Stimulated activated CD4-positive, alpha-beta T cell treated with anti-CD3 and anti-CD28 coated beads, Interleukin-15, amount 100 ng/mL, for 24 hours (primary cell): ENCODE measurements around the gene MST1R.

Experiments
- DNase-seq: peaks from one replicate; pipeline ENCODE4 v3.0.0-alpha.2; 2020

MST1R gene

GRCh38 chr3:49873623-49874022 lies 30.1 kb downstream of the MST1R start:
- DNase-seq: no peak

DNA sequence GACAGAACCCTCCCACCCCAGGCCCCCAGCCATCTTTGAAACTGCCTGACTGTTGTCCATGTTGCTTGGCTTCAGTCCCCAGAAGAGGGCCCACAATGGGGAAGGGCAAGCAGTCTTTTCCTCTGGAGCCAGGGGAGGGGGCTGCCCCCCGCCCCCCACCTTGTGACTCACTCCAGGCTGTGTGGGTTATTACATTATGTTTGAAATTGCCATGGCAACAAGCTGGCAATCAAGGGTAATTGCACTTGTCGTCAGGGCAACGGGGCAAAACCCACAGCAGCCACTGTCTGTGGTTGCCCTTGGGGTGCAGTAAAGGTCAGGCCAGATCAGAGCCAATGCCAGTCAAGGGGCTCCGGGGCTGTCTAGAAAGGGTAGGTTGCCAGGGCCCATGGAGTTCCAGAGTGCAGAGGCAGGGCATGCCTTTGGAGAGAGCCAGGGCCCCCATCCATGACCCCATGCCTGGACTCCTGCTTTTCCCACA lies 30.8 kb downstream of the MST1R start:
- DNase-seq: peak; percentile 23

GRCh38 chr3:49871531-49872153 lies 32.0 kb downstream of the MST1R start:
- DNase-seq: no peak

GRCh38 chr3:49869525-49870126 lies 34.0 kb downstream of the MST1R start, which contains the start of gene CAMKV:
Gene CAMKV (minus strand): TSS chr3:49869906. CDS start chr3:49862388, 7,518 bp downstream.
- peak; percentile 53 for DNase-seq

- DNase-seq: peak; percentile 24
Observed at GRCh38 chr3:49868862-49869466, 34.7 kb downstream of the MST1R start.

DNA sequence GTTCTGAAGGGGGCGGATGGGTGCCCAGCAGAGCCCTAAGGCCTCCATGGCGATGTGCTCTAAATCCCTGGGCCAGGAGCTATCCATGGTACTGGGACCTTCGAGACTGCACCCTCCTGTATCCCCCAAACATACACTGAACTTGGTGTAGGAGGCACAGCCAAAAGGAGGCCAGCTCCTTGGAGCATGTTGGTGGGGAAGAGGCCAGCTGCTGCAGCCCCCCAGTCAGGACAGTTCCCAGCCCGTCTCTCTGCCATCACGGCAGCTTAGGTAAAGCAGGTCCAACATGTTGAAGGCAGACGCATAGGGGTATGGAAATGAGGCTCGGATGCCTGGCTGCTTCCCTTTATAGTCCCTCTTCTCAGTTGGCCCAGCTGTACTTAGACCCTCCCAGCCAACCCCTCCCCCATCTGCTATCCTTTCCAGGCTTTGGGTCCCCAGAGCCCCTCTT lies 35.8 kb downstream of the MST1R start:
- peak; percentile 18 for DNase-seq

DNA sequence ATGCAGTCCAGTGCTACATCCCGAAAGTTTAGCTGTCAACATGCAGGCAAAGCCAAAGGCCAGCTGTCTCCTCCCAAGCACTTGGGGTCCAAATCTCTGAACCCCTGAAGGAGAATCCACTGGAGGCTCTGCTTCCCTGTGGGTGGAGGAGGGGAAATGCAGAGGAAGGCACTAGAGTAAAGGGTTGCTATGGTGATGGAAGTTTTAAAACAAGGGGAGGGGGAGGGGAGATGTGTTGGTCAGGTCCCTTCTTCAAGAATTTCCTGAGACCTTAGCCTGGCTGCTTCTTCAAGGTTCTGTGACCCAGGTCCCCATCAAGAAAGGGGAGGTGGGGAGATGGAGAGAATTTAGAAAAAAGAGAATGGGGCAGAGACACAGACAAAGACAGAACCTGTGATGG lies 36.3 kb downstream of the MST1R start:
- DNase-seq: no peak

- DNase-seq: no peak
Observed at GRCh38 chr3:49865198-49865784, 38.4 kb downstream of the MST1R start.

DNA sequence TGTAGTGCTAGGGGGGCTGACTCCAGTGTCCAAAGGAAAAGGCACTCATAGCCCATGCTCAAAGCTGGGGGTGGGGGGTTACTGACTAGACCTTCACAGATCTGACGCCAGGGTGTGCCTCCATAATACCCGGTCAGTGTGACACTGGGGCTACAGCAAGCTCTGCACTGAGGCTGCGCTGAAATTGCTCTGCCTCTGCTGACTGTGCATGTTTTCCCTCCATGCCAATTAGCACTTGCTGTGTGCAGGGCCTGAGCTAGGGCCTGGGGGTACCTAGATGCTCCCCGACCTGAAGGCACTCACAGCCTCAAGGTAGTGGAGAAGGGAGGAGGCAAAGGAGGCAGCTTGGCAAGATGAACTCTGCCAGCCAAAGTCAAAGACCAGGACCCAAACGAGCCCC lies 39.2 kb downstream of the MST1R start:
- DNase-seq: no peak

DNA sequence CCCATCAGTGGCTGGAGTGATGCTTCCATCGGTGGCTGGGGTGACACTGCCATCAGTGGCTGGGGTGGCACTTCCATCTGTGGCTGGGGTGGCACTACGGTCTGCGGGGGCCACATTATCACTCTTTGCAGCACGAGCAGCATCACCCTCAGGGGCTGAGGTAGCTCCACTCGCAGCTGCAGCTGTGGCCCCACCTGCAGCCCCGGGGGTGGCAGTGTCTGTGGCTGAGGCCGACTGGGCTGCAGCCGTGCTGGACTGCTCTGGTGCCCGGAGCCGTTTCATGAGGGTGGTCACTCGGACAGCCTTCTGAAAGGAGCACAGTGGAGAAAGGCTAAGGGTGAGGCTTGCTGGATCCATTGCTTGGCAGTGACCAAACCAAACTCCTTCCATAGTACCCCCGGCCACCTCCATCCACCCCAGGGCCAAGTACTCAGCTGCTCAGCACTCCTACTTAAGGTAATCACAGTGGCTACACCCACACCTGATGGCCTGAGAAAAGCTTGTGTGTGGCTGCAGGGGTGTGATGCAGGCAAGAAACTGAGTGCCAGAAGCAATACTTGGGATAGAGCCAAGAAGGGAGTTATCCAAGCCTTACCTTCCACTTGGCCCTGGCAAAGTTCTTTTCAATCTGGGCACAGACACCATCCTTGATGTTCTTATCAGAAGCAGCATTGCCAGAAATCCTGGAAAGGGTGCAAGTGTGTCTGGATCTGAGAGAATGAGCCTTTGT lies 43.9 kb downstream of the MST1R start:
- DNase-seq: no peak

DNA sequence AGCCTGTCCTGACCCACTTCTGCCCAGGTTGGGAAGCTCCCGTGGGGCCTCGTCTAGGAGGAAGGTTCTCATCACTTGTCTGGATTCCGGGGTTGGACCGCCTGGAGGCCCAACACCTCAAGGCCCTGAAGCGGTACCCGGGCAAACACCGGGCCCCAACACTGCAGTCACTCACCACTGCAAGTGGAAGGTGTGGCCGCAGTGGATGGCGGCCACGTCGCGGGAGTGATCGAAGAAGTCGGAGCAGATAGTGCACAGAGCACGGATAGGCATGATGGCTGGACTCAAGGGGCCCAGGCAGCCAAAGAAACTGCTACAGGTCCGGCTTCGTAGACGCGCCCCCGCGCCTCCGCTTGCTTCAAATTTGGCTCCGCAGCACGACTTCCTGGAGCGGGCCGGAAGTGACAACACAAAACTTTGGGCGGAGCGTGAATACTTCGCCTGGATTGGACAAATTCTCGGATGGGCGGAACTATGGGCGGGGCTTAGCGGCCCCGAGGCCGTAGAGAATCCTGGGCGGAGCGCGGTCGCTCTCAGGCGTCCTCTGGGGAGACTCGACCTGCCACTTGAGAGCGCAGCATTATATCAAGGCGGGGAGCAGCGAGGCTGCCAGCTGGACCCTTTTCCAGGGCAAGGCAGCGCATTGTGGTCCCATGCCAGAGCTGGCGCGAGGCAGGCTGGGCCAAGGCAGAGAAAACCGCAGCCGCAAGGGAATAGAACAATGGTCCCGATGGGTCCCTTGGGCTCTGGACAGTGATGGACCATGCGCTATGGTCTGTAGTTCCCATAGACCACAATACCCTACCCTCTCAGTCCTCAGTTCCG lies 47.3 kb downstream of the MST1R start, which contains the start of gene TRAIP:
TSS of gene TRAIP (minus strand) at position 384 of the 825 bp plus-strand sequence. CDS start at position 273, 111 bp downstream.
- DNase-seq: peak; percentile 96

- no peak for DNase-seq
Observed at GRCh38 chr3:49855662-49856061, 48.0 kb downstream of the MST1R start.

- no peak for DNase-seq
Observed at GRCh38 chr3:49845694-49846093, 58.0 kb downstream of the MST1R start.

GRCh38 chr3:49844464-49845183 lies 59.0 kb downstream of the MST1R start:
- DNase-seq: no peak

- DNase-seq: no peak
Observed at GRCh38 chr3:49842843-49843517, 60.7 kb downstream of the MST1R start.

- no peak for DNase-seq
Observed at GRCh38 chr3:49841806-49842205, 61.9 kb downstream of the MST1R start.

DNA sequence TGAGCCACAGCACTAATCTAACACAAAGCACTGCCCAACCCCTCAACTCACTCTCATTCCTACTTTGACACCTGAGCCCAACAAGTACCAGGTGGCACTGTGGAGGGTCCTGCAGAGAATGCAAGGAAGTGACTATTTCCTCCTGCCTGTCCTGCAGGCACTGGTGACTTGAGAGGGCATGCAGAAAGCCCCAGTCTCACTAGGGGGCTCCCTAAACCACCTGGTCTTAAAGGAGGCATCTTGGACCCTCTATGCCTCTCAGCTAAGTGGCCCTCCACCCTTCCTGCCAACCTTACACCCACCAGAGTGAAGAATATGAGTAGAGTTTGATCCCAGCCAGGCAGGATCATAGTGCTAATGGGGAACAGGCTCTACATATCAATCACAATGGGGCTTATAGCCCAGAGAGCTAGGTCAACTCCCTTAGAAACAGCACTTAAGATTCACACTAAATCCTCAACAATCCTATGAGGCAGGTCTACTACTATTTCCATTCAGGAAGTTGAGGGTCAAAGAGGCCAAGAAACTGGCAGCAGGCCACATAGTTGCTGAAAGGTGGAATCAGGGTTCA lies 62.5 kb downstream of the MST1R start:
- DNase-seq: peak; percentile 18

- DNase-seq: no peak
Observed at GRCh38 chr3:49840388-49840787, 63.3 kb downstream of the MST1R start.

GRCh38 chr3:49839193-49839809 lies 64.4 kb downstream of the MST1R start:
- peak; percentile 83 for DNase-seq
